Ascending aorta (tissue), 2 donors: Measurements from ENCODE around the gene RAB6B. TPM values are rescaled to one million over a fixed set of nuclear protein-coding genes. Genes with fewer than 3 reads are reported as not detected.

Experiments
- DNase-seq, 2 donors: peaks; one replicate each; pipeline ENCODE4 v3.0.0-alpha.2; 2019; ENCODE audit warnings: low spot score in 2 of 2
- H3K27ac ChIP-seq, 2 donors: fragments of 200-600 bp; sonication (generic); one replicate each; pipeline ENCODE4 v1.5.1; 2016 to 2017; ENCODE audit warnings: mild to moderate bottlenecking in 1 of 2
- H3K27me3 ChIP-seq: fragments of 200-600 bp; sonication (generic); one replicate; pipeline ENCODE4 v1.5.1; 2017
- H3K36me3 ChIP-seq, 2 donors: fragments of 200-600 bp; sonication (generic); one replicate each; pipeline ENCODE4 v1.5.1; 2016
- H3K4me1 ChIP-seq, 2 donors: fragments of 200-600 bp; sonication (generic); one replicate each; pipeline ENCODE4 v1.5.1; 2016 to 2017; ENCODE audit warnings: mild to moderate bottlenecking in 1 of 2
- H3K4me3 ChIP-seq, 2 donors: fragments of 200-600 bp; sonication (generic); one replicate each; pipeline ENCODE4 v1.5.1; 2016 to 2017; ENCODE audit warnings: mild to moderate bottlenecking in 1 of 2
- H3K9me3 ChIP-seq, 2 donors: fragments of 200-600 bp; sonication (generic); one replicate each; pipeline ENCODE4 v1.5.1; 2016
- CTCF ChIP-seq, 3 experiments: fragments of 200-600 bp in 2 of 3; fragments of 450-650 bp in 1 of 3; sonication (generic) in 2 of 3; IDR thresholded peaks; one replicate each; pipeline ENCODE4 v1.5.1; 2016 to 2019; ENCODE audit warnings: antibody characterized with exemption in 3 of 3, mild to moderate bottlenecking in 1 of 3, moderate library complexity in 1 of 3
- intact Hi-C: fragments of 100-400 bp; cut with DNase I; formaldehyde crosslinking; loops from one replicate; pipeline ENCODE4 v1.15.1; 2023
- total RNA-seq: library from RNA; depleted of rRNA; stranded (reverse); fragments of >200 nt; gene quantifications from one replicate; pipeline ENCODE4 v1.1.0, GENCODE V29; 2016

The RAB6B gene
- total RNA-seq, 1 donor from 2014 or later: 0.75 TPM

DNA sequence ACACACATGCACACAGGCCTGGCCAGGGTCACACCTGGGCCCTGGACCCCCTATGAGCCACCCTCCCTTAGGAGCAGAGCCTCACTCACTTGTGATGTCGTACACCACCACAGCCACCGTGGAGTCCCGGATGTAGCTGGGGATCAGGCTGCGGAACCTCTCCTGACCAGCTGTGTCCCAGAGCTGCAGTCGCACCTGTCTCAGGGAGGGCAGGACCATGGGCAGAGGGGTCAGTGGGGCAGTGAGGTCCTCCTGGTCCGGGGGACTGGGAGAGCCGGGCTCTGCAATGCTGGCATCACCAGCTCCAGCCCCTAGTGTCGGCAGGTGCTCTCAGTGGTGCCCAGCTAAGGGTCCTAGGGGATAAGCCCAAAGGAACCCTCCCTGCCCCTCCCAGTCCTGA is 54.5 kb downstream of the RAB6B start:
- DNase-seq: no peak
- no peaks in the 10 kb centered on the region for H3K9me3 ChIP-seq
- intact Hi-C loops: no loop called here

GRCh38 chr3:133840767-133841166 is 54.9 kb downstream of the RAB6B start:
- H3K36me3 ChIP-seq: peaks cover 3 to 8% of the 10 kb centered on the region in 2 donors
- DNase-seq: no peak
- no peak overlapping the region for H3K4me3 ChIP-seq
- no peaks in the 10 kb centered on the region for H3K9me3 ChIP-seq
- H3K27ac ChIP-seq: no peak overlapping the region
- intact Hi-C loops: no loop called here
- no peak for TF ChIP-seq CTCF (IDR thresholded peaks at IDR 0.05)
- no peaks in the 10 kb centered on the region for H3K27me3 ChIP-seq
- H3K4me1 ChIP-seq: no peaks in the 10 kb centered on the region

More for the DNA sequence above, 54.5 kb downstream of the RAB6B start:
- no peak for TF ChIP-seq CTCF (IDR thresholded peaks at IDR 0.05)
- no peak overlapping the region for H3K4me3 ChIP-seq
- no peaks in the 10 kb centered on the region for H3K27me3 ChIP-seq
- H3K4me1 ChIP-seq: no peaks in the 10 kb centered on the region
- H3K36me3 ChIP-seq: peaks cover 3 to 8% of the 10 kb centered on the region in 2 donors
- no peak overlapping the region for H3K27ac ChIP-seq

GRCh38 chr3:133840055-133840737 is 55.5 kb downstream of the RAB6B start:
- peak in 1 of 2 donors; percentile 46 for DNase-seq
- no peak overlapping the region for H3K4me3 ChIP-seq
- intact Hi-C loops: no loop called here
- H3K36me3 ChIP-seq: peaks cover 3 to 8% of the 10 kb centered on the region in 2 donors
- H3K9me3 ChIP-seq: no peaks in the 10 kb centered on the region
- H3K27me3 ChIP-seq: no peaks in the 10 kb centered on the region
- no peak overlapping the region for H3K27ac ChIP-seq
- TF ChIP-seq CTCF (IDR thresholded peaks at IDR 0.05): no peak
- H3K4me1 ChIP-seq: no peaks in the 10 kb centered on the region

DNA sequence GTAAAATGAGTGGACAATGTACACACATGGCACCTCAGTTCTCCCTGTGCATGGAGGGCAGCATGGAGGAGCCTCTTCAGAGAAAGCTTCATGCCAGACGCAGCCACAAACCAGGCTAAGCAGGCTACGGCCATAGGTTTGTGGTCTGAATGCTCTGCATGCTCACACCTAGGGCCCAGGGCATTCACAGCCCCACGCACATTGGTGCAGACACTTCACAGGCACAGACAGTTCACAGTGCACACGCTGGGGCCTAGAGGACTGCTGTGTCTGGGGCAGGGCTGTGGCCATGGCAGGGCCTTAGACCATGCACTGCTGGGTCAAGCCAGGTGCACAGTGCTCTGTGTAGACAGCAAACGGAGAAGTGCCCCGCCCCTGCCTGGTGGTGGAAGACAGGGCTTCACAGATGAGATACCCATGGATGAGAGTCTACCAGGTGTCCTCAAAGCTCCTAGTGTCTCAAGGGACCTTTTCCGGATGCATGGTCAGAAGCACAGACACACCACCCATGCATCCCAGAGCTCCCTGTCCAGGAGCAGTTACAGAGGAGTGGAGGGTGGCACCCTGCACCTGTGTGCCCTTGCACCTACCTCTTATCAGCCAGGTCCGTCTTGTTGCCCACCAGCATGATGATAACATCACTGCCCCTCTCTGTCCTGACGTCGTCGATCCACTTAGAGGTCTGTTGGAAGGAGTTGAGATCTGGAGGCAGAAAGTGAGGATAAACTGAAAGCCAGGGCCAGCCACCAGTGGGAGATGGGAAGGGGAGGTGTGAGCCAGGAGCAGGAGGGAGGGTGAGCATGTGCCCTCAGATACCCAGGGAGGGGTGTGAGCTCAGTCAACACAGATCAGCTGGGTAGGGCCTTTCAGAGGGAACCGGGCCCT is 56.5 kb downstream of the RAB6B start:
- intact Hi-C loops: no loop called here
- no peak for TF ChIP-seq CTCF (IDR thresholded peaks at IDR 0.05)

GRCh38 chr3:133838296-133838789 is 57.3 kb downstream of the RAB6B start:
- no peak overlapping the region for H3K4me3 ChIP-seq
- DNase-seq: peak in 1 of 2 donors; percentile 27
- intact Hi-C loops: no loop called here
- no peak for TF ChIP-seq CTCF (IDR thresholded peaks at IDR 0.05)
- no peaks in the 10 kb centered on the region for H3K4me1 ChIP-seq
- no peaks in the 10 kb centered on the region for H3K27me3 ChIP-seq
- peaks cover 3 to 10% of the 10 kb centered on the region in 2 donors for H3K36me3 ChIP-seq
- H3K27ac ChIP-seq: no peak overlapping the region
- H3K9me3 ChIP-seq: no peaks in the 10 kb centered on the region

More for the DNA sequence above, 56.5 kb downstream of the RAB6B start:
- Histone ChIP-seq H3K4me3 (no peak overlapping the region), H3K9me3 (no peaks in the 10 kb centered on the region), H3K27me3 (no peaks in the 10 kb centered on the region), H3K27ac (no peak overlapping the region), H3K4me1 (no peaks in the 10 kb centered on the region), H3K36me3 (peaks cover 3 to 8% of the 10 kb centered on the region in 2 donors)
- DNase-seq: peak in 1 of 2 donors; percentile 7
